Cardiac fibroblast (primary cell): ENCODE data around the gene SLC6A6.

ENCODE experiments used
- DNase-seq, 2 donors: peaks; one replicate each; pipeline versions ENCODE4 v3.0.0 to v3.0.0-alpha.2; 2010; ENCODE audit warnings: low read depth in 2 of 2
- H3K4me3 ChIP-seq, 2 donors: replicated peaks in 1 of 2; 1 replicate in 1 of 2; 2 replicates in 1 of 2; pipeline ENCODE4 v1.5.1; 2011; ENCODE audit warnings: low read depth in 2 of 2, low read length in 2 of 2, mild to moderate bottlenecking in 2 of 2, moderate library complexity in 1 of 2
- CTCF ChIP-seq: IDR thresholded peaks from one replicate; pipeline ENCODE4 v1.5.1; 2011; ENCODE audit warnings: low read depth, mild to moderate bottlenecking, low read length, inconsistent platforms

Gene SLC6A6

GRCh38 chr3:14429640-14430039 lies 27.2 kb downstream of the SLC6A6 start:
- TF ChIP-seq CTCF: no peak
- no peak overlapping the region for H3K4me3 ChIP-seq
- no peak for DNase-seq

- TF ChIP-seq CTCF: no peak
- no peak for DNase-seq
- no peak overlapping the region for H3K4me3 ChIP-seq
Observed at GRCh38 chr3:14430053-14430452, 27.6 kb downstream of the SLC6A6 start.

- H3K4me3 ChIP-seq: no peak overlapping the region
- no peak for TF ChIP-seq CTCF
Observed at GRCh38 chr3:14430706-14431451, 28.5 kb downstream of the SLC6A6 start.

GRCh38 chr3:14431452-14431916 lies 29.1 kb downstream of the SLC6A6 start:
- TF ChIP-seq CTCF: no peak
- no peak overlapping the region for H3K4me3 ChIP-seq
- no peak for DNase-seq

More at GRCh38 chr3:14430706-14431451, 28.5 kb downstream of the SLC6A6 start:
- no peak for DNase-seq

GRCh38 chr3:14431917-14432834 lies 29.8 kb downstream of the SLC6A6 start:
- TF ChIP-seq CTCF: no peak
- H3K4me3 ChIP-seq: no peak overlapping the region
- peak; percentile 77 to 80 for DNase-seq

GRCh38 chr3:14433106-14433505 lies 30.7 kb downstream of the SLC6A6 start:
- H3K4me3 ChIP-seq: no peak overlapping the region
- no peak for DNase-seq
- no peak for TF ChIP-seq CTCF
